GM21737 (cell line): ENCODE data around the gene AVPR1B.

ENCODE experiments used
- ATAC-seq: cut with Tn5 transposase; IDR thresholded peaks from one replicate; pipeline ENCODE4 v1.9.1; 2021; ENCODE audit warnings: mild to moderate bottlenecking, moderate library complexity; ENCODE audit not compliant: unreplicated experiment

Gene AVPR1B, protein sequence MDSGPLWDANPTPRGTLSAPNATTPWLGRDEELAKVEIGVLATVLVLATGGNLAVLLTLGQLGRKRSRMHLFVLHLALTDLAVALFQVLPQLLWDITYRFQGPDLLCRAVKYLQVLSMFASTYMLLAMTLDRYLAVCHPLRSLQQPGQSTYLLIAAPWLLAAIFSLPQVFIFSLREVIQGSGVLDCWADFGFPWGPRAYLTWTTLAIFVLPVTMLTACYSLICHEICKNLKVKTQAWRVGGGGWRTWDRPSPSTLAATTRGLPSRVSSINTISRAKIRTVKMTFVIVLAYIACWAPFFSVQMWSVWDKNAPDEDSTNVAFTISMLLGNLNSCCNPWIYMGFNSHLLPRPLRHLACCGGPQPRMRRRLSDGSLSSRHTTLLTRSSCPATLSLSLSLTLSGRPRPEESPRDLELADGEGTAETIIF

DNA sequence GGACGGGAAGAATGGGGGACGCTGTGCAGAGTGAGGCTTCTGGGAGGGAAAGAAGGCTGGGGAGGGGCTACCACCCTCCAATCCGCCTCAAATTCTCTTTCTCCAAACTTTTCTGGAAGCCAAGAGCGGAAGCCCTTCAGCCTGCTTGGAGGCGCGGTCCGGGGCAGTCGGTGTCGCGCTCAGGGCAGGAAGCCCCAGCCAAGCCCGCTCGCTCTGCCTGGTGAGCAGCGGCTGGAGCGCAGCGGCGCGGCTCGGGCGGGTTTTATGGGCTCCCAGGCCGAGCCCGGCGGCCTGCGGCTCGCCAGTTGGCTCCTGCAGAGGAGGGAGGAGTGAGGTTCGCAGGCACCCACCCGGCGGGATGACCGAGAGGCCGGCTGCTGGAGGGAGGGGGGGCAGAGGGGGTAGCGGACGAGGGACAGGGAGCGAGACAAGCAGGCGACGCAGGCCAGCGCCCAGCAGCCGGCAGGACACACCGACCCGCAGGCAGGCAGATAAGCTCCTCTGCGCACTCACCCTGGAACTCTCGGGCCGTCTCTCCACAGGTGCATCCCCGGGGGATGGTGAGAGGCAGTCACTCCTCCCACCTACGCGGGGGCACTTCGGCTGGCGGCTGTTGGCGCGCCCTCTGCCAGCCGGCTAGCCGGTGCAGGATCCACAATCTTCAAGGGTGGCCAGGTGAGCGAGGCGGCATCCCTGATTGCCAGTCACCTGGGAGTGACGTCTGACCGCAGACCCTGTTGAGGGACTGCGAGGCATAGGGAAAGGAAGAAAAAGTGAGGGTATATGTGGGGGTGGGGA, at the start of gene AVPR1B:
AVPR1B (minus strand) TSS at position 238 of the 798 bp plus-strand sequence. CDS start 498 bp downstream, outside the sequence.
- no peak for ATAC-seq

DNA sequence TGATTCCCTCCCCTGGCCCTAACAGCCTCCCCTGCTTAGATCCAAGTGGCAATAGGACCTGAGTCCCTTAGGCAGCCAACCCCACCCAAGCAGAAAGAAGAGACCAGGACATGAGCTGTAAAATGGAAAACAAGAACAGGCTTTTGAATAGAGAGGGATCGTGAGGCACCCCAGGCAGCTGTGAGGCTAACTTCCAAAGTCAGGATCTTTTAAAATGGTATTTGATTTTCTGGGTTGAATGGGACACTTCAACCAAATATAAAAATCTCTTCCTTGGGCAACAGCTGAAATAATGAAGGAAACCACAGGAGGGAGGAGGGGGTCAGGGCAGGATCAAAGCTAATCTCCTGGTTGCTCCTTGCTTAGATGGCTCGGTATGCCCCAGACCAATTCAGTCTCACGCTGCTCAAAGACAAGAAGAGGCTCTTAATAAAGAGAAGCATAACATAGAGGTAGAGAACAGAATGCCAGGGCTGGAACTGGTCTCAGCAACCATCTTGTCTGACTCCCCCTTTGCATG, 28.6 kb upstream of the AVPR1B start:
- ATAC-seq = no peak

DNA sequence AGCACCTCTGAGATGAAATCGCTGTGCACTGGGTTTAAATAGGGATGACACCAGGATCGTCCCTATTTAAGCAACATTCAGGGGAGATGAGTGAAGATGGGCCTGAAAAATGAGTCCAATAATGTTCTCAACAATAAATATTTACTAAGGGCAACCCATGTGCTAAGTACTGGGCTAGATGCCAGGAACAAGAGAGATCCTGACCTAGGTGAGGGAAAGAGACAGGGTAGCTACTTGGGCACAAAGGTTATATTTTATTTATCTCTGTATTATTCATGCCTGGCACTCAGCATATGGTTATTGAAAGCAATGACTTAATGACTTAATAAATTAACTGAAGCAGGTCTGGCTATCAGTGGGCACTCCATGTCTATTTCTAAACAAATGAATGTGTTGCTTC, 27.4 kb upstream of the AVPR1B start:
- no peak for ATAC-seq

DNA sequence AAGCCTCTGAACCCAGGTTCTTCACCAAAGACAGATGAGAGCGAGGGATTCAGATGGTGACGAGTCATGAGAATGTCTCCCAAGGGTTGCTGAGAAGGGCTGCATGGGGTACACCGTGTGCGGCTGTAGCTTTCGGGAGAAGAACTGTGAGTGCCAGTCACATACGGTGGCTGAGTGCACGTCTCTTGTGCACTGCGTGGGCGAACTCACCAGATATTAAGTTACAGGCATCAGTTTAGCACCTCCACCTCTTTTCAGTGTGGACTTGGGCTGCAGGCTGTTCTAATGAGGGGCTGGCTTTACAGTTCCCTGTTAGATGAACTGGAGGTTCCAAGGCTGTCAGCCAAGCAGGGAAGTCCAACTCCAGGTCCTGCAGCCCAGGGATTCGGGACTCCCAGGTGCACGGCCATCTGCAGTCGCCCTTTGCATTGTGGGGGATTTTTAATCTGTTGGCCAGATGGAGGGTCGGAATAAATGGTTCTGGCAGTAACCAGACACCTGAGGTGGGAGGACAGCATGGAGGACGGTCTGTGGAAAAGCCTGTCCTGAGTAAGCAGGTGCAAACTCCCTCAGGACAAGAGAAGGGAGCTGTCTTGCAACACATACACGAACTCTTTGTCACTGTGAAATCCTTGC, 26.5 kb upstream of the AVPR1B start:
- ATAC-seq = no peak

DNA sequence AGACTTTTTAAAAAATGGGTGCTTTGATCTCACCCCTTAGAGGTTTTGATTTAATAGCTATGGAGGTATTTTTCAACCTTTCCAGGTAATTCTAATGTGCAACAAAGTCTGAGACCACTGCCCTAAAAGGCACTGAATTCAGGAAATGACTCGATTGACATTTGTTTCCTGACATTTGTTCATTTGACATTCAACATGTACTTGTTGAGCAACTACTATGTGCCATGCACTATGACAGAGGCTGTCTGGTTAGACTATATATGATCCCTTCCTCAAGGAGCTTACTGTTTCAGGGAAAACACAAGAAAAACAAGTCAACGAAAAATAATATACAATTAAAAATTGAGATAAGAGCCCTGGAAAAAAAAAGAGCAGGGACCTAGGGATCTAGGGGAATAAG, 25.6 kb upstream of the AVPR1B start:
- ATAC-seq = no peak

DNA sequence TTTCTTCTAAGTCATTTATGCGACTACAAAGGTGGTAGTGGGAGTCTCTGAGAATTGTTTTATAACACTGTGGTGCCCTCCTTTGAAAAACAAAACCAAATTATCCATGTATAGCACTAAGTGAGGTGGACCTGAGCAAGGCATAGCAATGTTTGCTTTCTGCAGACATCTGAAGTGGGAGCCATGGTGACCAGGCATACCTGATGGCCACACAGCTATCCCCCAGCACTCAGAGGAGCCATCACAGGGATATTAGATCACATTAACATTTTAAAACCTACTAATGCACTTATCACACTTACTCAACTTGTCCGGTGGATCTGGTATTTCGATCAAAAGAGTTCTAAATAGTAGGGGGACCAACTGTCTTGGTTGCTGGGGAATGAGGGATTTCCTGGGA, 24.8 kb upstream of the AVPR1B start:
- no peak for ATAC-seq

DNA sequence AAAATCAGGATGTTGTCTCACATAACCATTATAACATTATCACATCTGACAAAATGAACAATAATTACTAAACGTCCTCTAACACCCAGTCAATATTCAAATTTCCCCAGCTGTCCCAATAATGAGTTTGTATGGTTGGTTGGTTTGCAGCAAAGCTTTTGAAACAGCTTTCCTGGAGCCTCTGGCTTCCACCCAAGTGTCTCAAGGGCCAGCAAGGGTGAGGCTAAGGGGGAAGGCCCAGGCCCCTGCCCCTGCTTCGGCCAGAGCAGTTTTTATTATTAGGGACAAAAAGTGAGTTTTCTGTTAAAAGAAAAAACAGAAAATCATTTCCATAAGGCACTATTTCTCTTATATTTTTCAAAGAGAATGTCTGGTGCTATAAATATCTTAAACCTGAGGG, 19.1 kb upstream of the AVPR1B start:
- no peak for ATAC-seq

DNA sequence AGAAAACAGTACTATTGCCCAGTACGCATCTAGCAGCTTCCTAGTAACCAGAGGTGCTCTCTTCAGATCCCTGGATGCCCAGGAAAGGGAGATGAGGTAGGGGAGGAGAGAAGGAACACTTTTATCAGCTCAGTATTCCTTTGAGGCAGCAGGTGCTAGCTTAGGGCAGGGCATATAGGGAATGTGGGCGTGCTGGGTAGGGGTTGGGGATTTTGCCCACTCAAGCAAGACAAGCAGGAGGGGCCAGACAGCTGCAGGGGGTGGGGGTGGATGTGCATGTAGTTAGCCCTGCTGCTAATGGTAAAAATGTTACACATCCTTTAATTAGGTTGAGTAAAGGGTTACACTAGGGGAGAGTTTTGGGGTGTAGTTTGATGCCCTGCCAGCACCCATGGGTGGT, 18.1 kb upstream of the AVPR1B start:
- no peak for ATAC-seq

DNA sequence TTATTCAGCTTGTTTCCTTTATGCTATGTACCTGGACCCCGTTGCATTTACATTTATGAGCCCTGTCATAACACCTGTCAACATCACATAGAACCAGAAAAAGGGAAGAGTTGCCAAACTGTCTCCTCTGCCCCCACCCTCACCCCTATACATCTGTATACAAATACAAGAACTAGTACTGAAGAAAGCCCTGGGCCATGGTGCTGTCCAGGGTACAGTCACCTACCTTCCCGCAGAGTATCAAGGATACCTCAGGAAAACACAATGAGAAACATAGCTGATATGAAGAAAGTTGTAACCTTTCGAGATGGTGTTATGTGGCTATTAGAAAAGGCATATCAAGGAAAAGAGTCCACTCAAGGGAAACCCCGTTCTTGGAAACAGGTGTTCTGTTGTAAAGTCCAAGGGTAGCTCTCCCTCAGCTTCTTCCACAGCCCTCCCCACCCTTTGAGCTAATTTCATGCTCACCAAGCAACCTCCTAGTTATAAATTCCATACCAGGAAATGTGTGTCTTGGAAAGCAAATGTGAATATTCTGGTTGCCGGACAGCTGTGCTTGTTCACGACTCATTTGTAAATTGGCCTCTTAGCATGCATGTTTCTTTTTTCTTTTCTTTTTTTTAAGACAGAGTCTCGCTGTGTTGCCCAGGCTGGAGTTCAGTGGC, 16.7 kb upstream of the AVPR1B start:
- no peak for ATAC-seq

DNA sequence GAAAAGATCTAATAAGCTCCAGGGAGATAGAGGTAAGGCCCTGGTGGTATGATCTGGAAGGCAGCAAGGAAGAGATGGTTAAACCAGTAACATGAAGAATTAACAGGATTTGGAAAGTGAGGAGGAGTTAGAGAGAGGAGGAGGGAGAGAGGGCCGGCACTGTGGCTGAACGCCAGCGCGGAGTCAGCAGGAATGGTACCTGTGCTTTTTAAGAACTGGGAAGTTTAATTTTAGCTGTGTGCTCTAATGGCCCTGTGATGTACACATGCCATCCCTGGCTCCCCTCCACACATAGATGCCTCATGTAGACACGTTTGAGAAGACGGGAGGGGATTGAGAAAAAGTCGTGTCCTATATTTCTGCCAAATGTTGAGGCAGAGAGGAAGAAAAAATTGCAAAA, 13.8 kb upstream of the AVPR1B start:
- no peak for ATAC-seq

DNA sequence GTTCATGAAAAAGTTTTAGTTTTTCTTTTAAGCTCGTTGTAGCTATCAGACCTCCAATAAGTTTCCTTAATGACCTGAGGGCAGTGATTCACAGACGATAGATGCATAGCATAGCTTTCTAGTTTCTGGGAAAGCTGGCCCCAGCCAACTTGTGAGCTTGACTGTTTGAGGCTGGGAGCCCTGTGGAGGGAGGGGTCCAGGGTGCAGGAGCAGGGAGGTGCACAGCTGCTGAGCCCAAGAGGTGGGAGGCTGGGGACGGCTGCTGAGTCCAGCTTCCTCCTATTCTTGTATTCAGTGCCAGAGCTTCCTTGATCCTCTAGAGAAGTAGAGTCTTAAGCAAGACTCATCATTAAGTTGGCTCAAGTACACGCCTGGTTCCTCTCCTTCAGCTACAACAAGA, 11.0 kb upstream of the AVPR1B start:
- no peak for ATAC-seq

DNA sequence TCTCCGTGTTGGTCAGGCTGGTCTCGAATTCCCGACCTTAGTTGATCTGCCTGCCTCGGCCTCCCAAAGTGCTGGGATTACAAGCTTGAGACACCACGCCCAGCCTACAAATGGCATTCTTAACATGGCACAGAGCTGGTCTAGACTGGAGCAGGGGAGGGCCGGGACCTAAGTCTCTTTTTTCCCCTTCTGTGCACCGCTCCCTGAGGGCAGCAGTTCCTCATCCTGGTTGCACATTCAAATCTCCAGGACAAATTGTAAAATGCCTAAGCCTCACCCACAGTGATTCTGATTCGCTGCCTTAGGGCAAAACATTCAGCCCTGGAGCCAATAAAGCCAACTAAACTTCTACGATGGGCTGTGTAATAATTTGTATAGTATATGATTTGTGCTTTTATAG, 10.1 kb upstream of the AVPR1B start:
- ATAC-seq = no peak

DNA sequence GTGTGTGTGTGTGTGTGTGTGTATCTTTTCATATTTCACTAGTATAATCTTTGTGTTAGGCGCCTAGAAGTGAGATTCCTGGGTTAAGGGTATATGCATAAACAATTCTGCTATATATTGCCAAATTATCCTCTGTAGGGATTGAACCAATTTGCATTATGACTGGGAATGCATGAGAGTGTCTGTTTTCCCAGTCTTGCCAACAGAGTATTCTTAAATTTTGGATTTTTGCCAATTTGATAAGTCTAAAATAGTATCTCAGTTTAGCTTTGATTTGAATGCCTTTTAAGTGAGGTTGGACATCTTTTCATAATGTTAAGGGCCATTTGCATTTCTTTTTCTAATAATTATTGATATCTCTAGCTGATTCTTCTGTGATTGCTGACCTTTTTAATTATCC, 8.2 kb upstream of the AVPR1B start:
- ATAC-seq = no peak

DNA sequence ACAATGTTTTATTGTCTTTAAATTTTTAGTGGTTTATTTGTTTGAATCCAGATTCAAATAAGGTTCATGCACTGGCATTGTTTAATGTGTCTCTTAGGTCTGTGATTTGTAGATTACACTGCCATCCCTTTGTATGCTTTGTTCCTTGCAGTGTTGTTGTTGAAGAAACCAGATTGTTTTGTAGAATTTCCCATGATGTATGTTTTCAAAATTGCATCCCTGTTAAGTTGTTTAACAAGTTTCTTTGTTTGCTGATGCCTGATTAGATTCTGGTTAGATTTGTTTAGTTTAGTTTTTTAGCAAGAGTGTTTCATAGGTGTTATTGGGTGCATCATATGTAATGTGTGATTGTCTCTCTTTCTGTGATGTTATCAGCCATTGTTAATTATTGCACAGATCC, 5.5 kb upstream of the AVPR1B start:
- ATAC-seq = no peak

DNA sequence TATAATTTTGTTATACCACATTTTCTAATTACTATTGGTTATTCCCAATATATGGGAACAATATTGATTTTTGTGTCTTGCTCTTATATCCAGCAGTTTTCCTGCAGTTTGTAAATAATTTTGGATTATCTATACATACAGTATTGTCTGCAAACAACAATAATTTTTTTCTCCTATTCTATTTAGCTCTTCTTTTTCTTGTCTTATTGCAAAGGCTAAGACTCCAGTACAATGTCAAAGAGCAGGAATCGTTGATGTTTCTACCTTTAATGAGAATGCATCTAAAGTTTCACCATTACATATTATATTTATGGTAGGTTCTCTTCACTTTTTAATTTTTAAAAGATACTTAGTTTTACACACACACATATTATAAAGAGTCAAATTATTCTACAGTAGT, 4.1 kb upstream of the AVPR1B start:
- ATAC-seq = no peak

DNA sequence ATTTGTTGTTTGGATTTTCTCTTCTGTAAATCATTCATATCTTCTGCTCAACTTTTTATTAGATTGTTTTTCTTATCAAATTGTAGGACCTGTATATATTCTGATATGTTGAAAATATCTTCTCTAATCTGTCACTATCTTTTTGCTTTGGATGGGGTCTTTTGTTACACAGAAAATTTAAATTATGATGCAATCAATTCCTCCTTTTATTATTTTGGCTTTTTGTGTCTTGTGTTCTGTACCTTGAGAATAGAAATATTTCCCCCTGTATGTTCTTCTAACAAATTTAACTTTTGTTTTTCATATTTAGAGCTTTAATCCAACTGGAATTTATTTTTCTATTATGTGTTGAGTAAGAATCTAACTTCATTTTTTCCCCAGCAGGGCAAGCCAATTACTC, 3.2 kb upstream of the AVPR1B start:
- no peak for ATAC-seq

DNA sequence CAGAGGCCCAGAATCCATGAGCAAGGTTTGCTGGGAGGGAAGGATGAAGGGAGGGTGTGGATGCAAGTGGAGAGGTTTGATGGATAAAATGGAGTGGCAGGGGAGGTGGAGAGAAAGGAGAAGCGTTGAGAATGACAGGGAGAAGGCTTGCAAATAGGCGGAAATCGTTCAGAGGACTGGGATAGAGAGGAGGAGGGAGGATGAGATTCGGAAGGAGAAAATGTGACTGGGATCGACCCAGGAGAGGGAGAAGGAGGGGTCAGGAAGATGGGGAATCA, 376 bp downstream of the AVPR1B start:
- no peak for ATAC-seq

DNA sequence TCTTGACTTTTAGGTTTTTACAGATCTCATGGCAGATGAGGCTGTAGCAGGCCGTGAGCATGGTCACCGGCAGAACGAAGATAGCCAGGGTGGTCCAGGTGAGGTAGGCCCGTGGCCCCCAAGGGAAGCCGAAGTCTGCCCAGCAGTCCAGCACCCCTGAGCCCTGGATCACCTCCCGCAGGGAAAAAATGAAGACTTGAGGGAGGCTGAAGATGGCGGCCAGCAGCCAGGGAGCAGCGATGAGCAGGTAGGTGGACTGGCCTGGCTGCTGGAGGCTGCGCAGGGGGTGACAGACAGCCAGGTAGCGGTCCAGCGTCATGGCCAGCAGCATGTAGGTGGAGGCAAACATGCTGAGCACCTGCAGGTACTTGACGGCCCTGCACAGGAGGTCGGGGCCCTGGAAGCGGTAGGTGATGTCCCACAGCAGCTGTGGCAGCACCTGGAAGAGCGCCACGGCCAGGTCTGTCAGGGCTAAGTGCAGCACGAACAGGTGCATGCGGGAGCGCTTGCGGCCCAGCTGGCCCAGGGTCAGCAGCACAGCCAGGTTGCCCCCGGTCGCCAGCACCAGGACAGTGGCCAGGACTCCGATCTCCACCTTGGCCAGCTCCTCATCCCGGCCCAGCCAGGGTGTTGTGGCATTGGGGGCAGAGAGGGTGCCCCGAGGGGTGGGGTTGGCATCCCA, 856 bp downstream of the AVPR1B start:
- no peak for ATAC-seq

DNA sequence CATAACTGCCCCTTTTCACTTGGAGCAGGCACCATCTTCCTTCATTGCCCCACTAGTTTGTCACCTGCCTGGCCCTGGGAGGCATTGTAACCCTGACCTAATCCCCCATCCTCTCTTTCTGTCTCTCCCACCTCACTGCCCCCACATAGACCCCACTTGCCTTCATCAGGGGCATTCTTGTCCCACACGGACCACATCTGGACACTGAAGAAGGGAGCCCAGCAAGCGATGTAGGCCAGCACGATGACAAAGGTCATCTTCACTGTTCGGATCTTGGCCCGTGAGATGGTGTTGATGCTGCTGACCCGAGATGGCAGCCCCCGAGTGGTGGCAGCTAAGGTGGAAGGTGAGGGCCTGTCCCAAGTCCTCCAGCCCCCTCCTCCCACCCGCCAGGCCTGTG, 1.4 kb downstream of the AVPR1B start:
- no peak for ATAC-seq

DNA sequence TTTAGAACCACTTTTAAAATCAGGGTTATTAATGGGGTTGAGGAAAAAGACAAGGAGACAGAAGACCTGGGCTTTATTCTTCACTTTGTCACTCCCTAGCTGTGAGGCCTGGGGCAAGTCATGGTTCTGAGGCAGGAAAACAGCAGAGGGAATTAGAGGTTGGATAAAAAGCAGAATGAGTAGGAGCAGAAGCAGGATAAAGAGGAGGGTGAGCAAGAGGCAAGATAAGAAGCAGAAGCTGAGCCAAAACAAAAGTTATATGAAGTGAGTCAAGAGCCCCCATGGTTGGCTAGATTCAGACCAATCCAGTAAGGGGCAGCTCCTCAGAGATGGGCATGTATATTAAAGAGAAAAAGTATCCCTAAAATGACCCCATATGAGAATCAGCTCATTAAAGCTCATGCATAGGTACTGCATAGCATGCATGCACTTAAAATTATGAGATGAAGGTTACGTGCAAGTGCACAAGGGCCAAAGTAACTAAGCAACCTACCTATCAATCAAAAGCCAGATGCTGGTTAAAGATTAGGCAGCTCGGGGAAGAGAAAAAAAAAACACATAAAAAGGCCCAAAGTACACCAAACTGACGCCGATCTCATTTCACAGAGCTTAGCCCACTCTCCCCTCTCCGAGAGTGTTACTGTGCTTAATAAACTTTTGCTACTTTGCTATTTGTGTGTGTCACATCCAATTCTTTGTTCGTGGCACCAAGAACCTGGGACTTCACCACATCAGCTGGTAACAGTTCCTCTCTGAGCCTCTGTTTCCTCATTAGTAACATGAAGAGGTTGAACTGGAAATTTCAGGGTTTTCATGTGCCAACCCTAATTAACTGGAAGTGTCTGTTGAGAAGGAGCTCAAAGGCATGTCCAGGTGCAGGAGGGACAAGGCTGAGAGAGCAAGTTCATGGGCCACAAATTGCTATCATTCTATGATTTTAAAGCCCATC, 2.2 kb downstream of the AVPR1B start:
- no peak for ATAC-seq
